VCaP (cell line): ENCODE measurements around the gene RPUSD2.

ENCODE experiments used
- H3K27ac ChIP-seq: fragments of 450-650 bp; 2 replicates; pipeline ENCODE4 v1.5.1; 2017
- CTCF ChIP-seq: fragments of 450-650 bp; conservative IDR thresholded peaks from 2 replicates; pipeline ENCODE4 v1.5.1; 2017; ENCODE audit warnings: mild to moderate bottlenecking, moderate library complexity

RPUSD2 gene

GRCh38 chr15:40569129-40569953, at the start of gene RPUSD2:
Gene RPUSD2, plus strand, starts transcription at chr15:40569299. Its CDS starts 39 bp downstream, at chr15:40569338.
- peak within 1 kb of the TSS; percentile 67 for H3K27ac ChIP-seq

GRCh38 chr15:40523611-40524010, 45.5 kb upstream of the RPUSD2 start:
- no peak for TF ChIP-seq CTCF
- no peak overlapping the region for H3K27ac ChIP-seq

More at GRCh38 chr15:40569129-40569953, at the start of gene RPUSD2:
- no peak for TF ChIP-seq CTCF

GRCh38 chr15:40525855-40526254, 43.2 kb upstream of the RPUSD2 start:
- no peak overlapping the region for H3K27ac ChIP-seq
- TF ChIP-seq CTCF, result no peak

- TF ChIP-seq CTCF, result no peak
- no peak overlapping the region for H3K27ac ChIP-seq
These were observed 40.3 kb upstream of the RPUSD2 start for GRCh38 chr15:40528801-40529200.

- no peak overlapping the region for H3K27ac ChIP-seq
- TF ChIP-seq CTCF, result no peak
These were observed 35.2 kb upstream of the RPUSD2 start for GRCh38 chr15:40533763-40534364.

GRCh38 chr15:40534371-40534770, 34.7 kb upstream of the RPUSD2 start:
- H3K27ac ChIP-seq, result no peak overlapping the region
- TF ChIP-seq CTCF, result no peak

GRCh38 chr15:40536501-40536900, 32.6 kb upstream of the RPUSD2 start:
- TF ChIP-seq CTCF, result no peak
- H3K27ac ChIP-seq, result no peak overlapping the region
